Calu3 (cell line): Measurements from ENCODE around the gene LY6G6D. TPM values are rescaled to one million over a fixed set of nuclear protein-coding genes. Genes with fewer than 3 reads are reported as not detected.

Source experiments
- BruUV-seq: library from RNA; stranded (reverse); fragments of 400-500 nt; replicated peaks from 2 replicates; lab custom pipeline; 2021; lab: Mats Ljungman, UMichigan
- CTCF ChIA-PET: fragments of 300-600 bp; sonication (Branson Sonifier 250); formaldehyde crosslinking; loops from one replicate; lab custom pipeline; 2022; ENCODE audit warnings: antibody characterized with exemption; lab: Charles Lee
- DNase-seq: peaks from one replicate; pipeline ENCODE4 v3.0.0; 2022
- H3K27ac Mint-ChIP-seq: one replicate; pipeline ENCODE4 v1.8.0; 2022; ENCODE audit warnings: mixed read lengths; ENCODE audit not compliant: unreplicated experiment
- H3K27me3 Mint-ChIP-seq: one replicate; pipeline ENCODE4 v1.8.0; 2022; ENCODE audit warnings: mixed read lengths; ENCODE audit not compliant: unreplicated experiment
- H3K36me3 Mint-ChIP-seq: one replicate; pipeline ENCODE4 v1.8.0; 2022; ENCODE audit warnings: mild to moderate bottlenecking, moderate library complexity, mixed read lengths; ENCODE audit not compliant: insufficient read depth, unreplicated experiment
- H3K4me1 Mint-ChIP-seq: one replicate; pipeline ENCODE4 v1.8.0; 2022; ENCODE audit warnings: mild to moderate bottlenecking, low read depth, mixed read lengths; ENCODE audit not compliant: unreplicated experiment
- H3K4me3 Mint-ChIP-seq: one replicate; pipeline ENCODE4 v1.8.0; 2022; ENCODE audit warnings: mild to moderate bottlenecking, low read depth, moderate library complexity, mixed read lengths; ENCODE audit not compliant: unreplicated experiment
- H3K9me3 Mint-ChIP-seq: one replicate; pipeline ENCODE4 v1.8.0; 2022; ENCODE audit warnings: low read depth, mixed read lengths; ENCODE audit not compliant: unreplicated experiment
- CTCF ChIP-seq: fragments of 200-600 bp; IDR thresholded peaks from one replicate; pipeline ENCODE4 v1.8.0; 2022; ENCODE audit warnings: antibody characterized with exemption; ENCODE audit not compliant: unreplicated experiment
- intact Hi-C: fragments of 100-400 bp; cut with micrococcal nuclease; formaldehyde crosslinking; loops from one replicate; pipeline ENCODE4 v1.10.0; 2022; ENCODE audit not compliant: unreplicated experiment
- total RNA-seq: library from RNA; stranded (reverse); gene quantifications from 2 replicates; pipeline ENCODE4 v1.2.3, GENCODE V29; 2022

The LY6G6D gene
- total RNA-seq, 1 experiment from 2014 or later, result not detected

- H3K36me3 Mint-ChIP-seq, result peaks cover 51% of the 10 kb centered on the region
- H3K27me3 Mint-ChIP-seq, result no peaks in the 10 kb centered on the region
- H3K27ac Mint-ChIP-seq, result no peak overlapping the region
These were observed 24.1 kb upstream of the LY6G6D start for GRCh38 chr6:31691078-31691463.

GRCh38 chr6:31691564-31692108 is 23.5 kb upstream of the LY6G6D start:
- CTCF ChIA-PET, result interaction anchor here (2.0 to 2.6 kb wide), 2 partner anchors 10 to 78 kb away, joined by 8 read pairs; partner anchors contain the start of gene LY6G5C
- Mint-ChIP-seq H3K36me3 (peaks cover 50% of the 10 kb centered on the region), H3K4me1 (peaks cover 16% of the 10 kb centered on the region), H3K27ac (no peak overlapping the region), H3K27me3 (no peaks in the 10 kb centered on the region), H3K4me3 (no peak overlapping the region), H3K9me3 (no peaks in the 10 kb centered on the region)
- TF ChIP-seq CTCF, result no peak
- intact Hi-C loops, result no loop called here
- no peak for DNase-seq
- no TSS peak for BruUV-seq

More at GRCh38 chr6:31691078-31691463, 24.1 kb upstream of the LY6G6D start:
- Mint-ChIP-seq H3K4me1 (peaks cover 16% of the 10 kb centered on the region), H3K9me3 (no peaks in the 10 kb centered on the region), H3K4me3 (no peak overlapping the region)
- CTCF ChIA-PET, result interaction anchor here (0.6 to 2.6 kb wide), 6 partner anchors 10 to 249 kb away, joined by 3 to 14 read pairs (median 8); partner anchors contain the start of genes LY6G5C and MSH5
- TF ChIP-seq CTCF, result no peak
- no peak for DNase-seq
- intact Hi-C loops, result no loop called here
- BruUV-seq, result no TSS peak

- CTCF ChIA-PET, result interaction anchor here (1.9 kb wide), 1 partner anchor 47 kb away, joined by 4 read pairs; the partner anchor contains the start of gene MSH5
- DNase-seq, result no peak
- BruUV-seq, result no TSS peak
- Mint-ChIP-seq H3K27me3 (no peaks in the 10 kb centered on the region), H3K27ac (no peak overlapping the region), H3K9me3 (no peaks in the 10 kb centered on the region), H3K4me1 (peaks cover 16% of the 10 kb centered on the region), H3K36me3 (peaks cover 48% of the 10 kb centered on the region), H3K4me3 (no peak overlapping the region)
- intact Hi-C loops, result no loop called here
- no peak for TF ChIP-seq CTCF
These were observed 22.8 kb upstream of the LY6G6D start for GRCh38 chr6:31692353-31692752.

GRCh38 chr6:31692886-31693285 is 22.3 kb upstream of the LY6G6D start:
- H3K27me3 Mint-ChIP-seq, result no peaks in the 10 kb centered on the region
- no TSS peak for BruUV-seq
- H3K36me3 Mint-ChIP-seq, result peaks cover 47% of the 10 kb centered on the region
- peaks cover 16% of the 10 kb centered on the region for H3K4me1 Mint-ChIP-seq
- no peak for TF ChIP-seq CTCF
- H3K9me3 Mint-ChIP-seq, result no peaks in the 10 kb centered on the region
- no peak overlapping the region for H3K4me3 Mint-ChIP-seq
- intact Hi-C loops, result no loop called here
- CTCF ChIA-PET, result interaction anchor here (1.9 kb wide), 1 partner anchor 47 kb away, joined by 4 read pairs; the partner anchor contains the start of gene MSH5
- DNase-seq, result no peak
- no peak overlapping the region for H3K27ac Mint-ChIP-seq
